ENCODE data around the gene ARHGAP15. TPM values are rescaled to one million over a fixed set of nuclear protein-coding genes. Genes with fewer than 3 reads are reported as not detected.

Gene ARHGAP15
- total RNA-seq, 1 donor, result 0.43 TPM

- TF ChIP-seq CTCF (IDR thresholded peaks at IDR 0.05; ENCODE audit: insufficient read depth, low read depth, low read length), result no peak
- H3K4me3 ChIP-seq (ENCODE audit: low read depth, low read length), result no peak overlapping the region
- DNase-seq (ENCODE audit: low read depth), result no peak
These were observed 568.5 kb downstream of the ARHGAP15 start for GRCh38 chr2:143697744-143698143.

- no peak for DNase-seq (ENCODE audit: low read depth)
- H3K4me3 ChIP-seq (ENCODE audit: low read depth, low read length), result no peak overlapping the region
- TF ChIP-seq CTCF (IDR thresholded peaks at IDR 0.05; ENCODE audit: insufficient read depth, low read depth, low read length), result no peak
These were observed 569.1 kb downstream of the ARHGAP15 start for GRCh38 chr2:143698352-143698751.

- no peak for TF ChIP-seq CTCF (IDR thresholded peaks at IDR 0.05; ENCODE audit: insufficient read depth, low read depth, low read length)
- no peak overlapping the region for H3K4me3 ChIP-seq (ENCODE audit: low read depth, low read length)
- no peak for DNase-seq (ENCODE audit: low read depth)
These were observed 569.8 kb downstream of the ARHGAP15 start for GRCh38 chr2:143698888-143699570.

- no peak overlapping the region for H3K4me3 ChIP-seq (ENCODE audit: low read depth, low read length)
- no peak for TF ChIP-seq CTCF (IDR thresholded peaks at IDR 0.05; ENCODE audit: insufficient read depth, low read depth, low read length)
- DNase-seq (ENCODE audit: low read depth), result no peak
These were observed 571.6 kb downstream of the ARHGAP15 start for GRCh38 chr2:143700865-143701264.

- DNase-seq (ENCODE audit: low read depth), result no peak
- H3K4me3 ChIP-seq (ENCODE audit: low read depth, low read length), result no peak overlapping the region
- TF ChIP-seq CTCF (IDR thresholded peaks at IDR 0.05; ENCODE audit: insufficient read depth, low read depth, low read length), result no peak
These were observed 572.6 kb downstream of the ARHGAP15 start for GRCh38 chr2:143701785-143702184.

- no peak overlapping the region for H3K4me3 ChIP-seq (ENCODE audit: low read depth, low read length)
- TF ChIP-seq CTCF (IDR thresholded peaks at IDR 0.05; ENCODE audit: insufficient read depth, low read depth, low read length), result no peak
- no peak for DNase-seq (ENCODE audit: low read depth)
These were observed 573.7 kb downstream of the ARHGAP15 start for GRCh38 chr2:143702931-143703330.
